Astrocyte (in vitro differentiated cells and primary cell): ENCODE measurements around the gene ADH1C.

ENCODE experiments used
- EZH2 ChIP-seq: IDR thresholded peaks from 2 replicates; pipeline ENCODE4 v1.6.1; 2012; ENCODE audit warnings: mild to moderate bottlenecking, low read length, inconsistent platforms; ENCODE audit not compliant: insufficient read depth
- TF ChIP-seq, protein P1 (sequence below): IDR thresholded peaks from 2 replicates; pipeline ENCODE4 v1.5.1; 2011; ENCODE audit warnings: low read depth, mild to moderate bottlenecking, inconsistent platforms, low read length, moderate library complexity; ENCODE audit not compliant: insufficient read depth

DNA sequence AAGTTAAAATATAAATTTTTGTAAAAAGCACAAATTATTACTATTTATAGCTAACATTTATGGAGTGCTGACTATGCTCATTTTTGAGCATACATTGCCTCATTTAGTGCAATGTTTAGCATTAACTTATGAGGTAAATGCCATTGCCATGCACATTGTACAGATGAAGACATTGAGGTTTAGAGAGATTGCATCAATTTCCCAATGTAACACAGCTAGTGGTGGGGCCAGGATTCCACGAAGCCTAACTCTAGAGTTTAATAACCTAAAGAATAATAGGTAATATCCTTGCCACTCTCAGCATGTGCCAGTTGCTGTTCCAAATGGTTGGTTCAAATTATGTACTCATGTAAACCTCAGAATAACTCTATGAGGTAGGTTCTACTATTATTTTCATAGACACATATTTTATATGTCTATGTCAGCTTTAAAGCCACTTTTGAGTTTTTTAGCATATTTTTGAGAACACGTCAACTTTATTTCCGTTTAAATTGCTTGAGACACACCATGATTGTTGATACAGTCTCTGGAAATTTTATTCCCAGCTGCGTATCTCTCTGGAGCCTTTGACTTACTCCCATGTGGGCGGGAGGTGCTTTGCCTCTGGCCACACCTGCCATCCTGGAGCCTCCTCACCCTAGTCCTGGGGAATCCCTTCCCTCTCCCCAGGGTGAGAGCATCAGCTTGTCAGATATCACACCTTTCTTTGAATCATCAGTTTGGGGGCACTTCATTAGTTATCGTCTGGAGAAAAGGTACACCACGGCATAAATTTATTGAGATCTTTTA, 51.0 kb downstream of the ADH1C start:
- TF ChIP-seq, protein P1, sequence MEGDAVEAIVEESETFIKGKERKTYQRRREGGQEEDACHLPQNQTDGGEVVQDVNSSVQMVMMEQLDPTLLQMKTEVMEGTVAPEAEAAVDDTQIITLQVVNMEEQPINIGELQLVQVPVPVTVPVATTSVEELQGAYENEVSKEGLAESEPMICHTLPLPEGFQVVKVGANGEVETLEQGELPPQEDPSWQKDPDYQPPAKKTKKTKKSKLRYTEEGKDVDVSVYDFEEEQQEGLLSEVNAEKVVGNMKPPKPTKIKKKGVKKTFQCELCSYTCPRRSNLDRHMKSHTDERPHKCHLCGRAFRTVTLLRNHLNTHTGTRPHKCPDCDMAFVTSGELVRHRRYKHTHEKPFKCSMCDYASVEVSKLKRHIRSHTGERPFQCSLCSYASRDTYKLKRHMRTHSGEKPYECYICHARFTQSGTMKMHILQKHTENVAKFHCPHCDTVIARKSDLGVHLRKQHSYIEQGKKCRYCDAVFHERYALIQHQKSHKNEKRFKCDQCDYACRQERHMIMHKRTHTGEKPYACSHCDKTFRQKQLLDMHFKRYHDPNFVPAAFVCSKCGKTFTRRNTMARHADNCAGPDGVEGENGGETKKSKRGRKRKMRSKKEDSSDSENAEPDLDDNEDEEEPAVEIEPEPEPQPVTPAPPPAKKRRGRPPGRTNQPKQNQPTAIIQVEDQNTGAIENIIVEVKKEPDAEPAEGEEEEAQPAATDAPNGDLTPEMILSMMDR = no peak
- TF ChIP-seq EZH2 = no peak
